HepG2 (cell line): ENCODE measurements around the gene RNU5B-1. TPM values are rescaled to one million over a fixed set of nuclear protein-coding genes. Genes with fewer than 3 reads are reported as not detected.

Experiments used
- AFF4 ChIP-seq: sonication (generic); formaldehyde crosslinking; IDR thresholded peaks from 2 replicates; pipeline ENCODE4 v1.4.0; 2020; ENCODE audit warnings: missing genetic modification reagents
- CENPX ChIP-seq: sonication (generic); formaldehyde crosslinking; IDR thresholded peaks from 2 replicates; pipeline ENCODE4 v1.9.0; 2021; ENCODE audit warnings: mild to moderate bottlenecking, missing genetic modification reagents, moderate library complexity
- EHMT2 ChIP-seq: fragments of 200-600 bp; sonication (generic); IDR thresholded peaks from 2 replicates; pipeline ENCODE4 v1.7.0; 2017; ENCODE audit warnings: antibody characterized with exemption, low read depth, low read length, borderline replicate concordance
- HIC2 ChIP-seq: sonication (generic); formaldehyde crosslinking; IDR thresholded peaks from 2 replicates; pipeline ENCODE4 v1.9.0; 2022; ENCODE audit warnings: low read depth, missing genetic modification reagents
- HMG20A ChIP-seq: IDR thresholded peaks from 2 replicates; pipeline ENCODE4 v1.6.1; 2016; ENCODE audit warnings: borderline replicate concordance
- HMGA1 ChIP-seq: sonication (generic); formaldehyde crosslinking; conservative IDR thresholded peaks from 2 replicates; pipeline ENCODE4 v1.4.0; 2020; ENCODE audit warnings: missing genetic modification reagents
- HNF4A ChIP-seq: sonication (generic); formaldehyde crosslinking; IDR thresholded peaks from 2 replicates; pipeline ENCODE4 v1.4.0; 2020; ENCODE audit warnings: missing genetic modification reagents
- KDM2A ChIP-seq: sonication (generic); formaldehyde crosslinking; IDR thresholded peaks from 2 replicates; pipeline ENCODE4 v1.4.0; 2020; ENCODE audit warnings: low read depth, missing genetic modification reagents, borderline replicate concordance
- MEIS2 ChIP-seq: sonication (generic); formaldehyde crosslinking; IDR thresholded peaks from 2 replicates; pipeline ENCODE4 v1.9.0; 2021; ENCODE audit warnings: mild to moderate bottlenecking, missing genetic modification reagents
- RERE ChIP-seq: IDR thresholded peaks from 2 replicates; pipeline ENCODE4 v1.6.1; 2016; ENCODE audit warnings: low read depth, missing genetic modification reagents, missing compliant biosample characterization
- REXO4 ChIP-seq: sonication (generic); formaldehyde crosslinking; IDR thresholded peaks from 2 replicates; pipeline ENCODE4 v1.8.0; 2022; ENCODE audit warnings: missing genetic modification reagents, mild to moderate bottlenecking, borderline replicate concordance
- RFX5 ChIP-seq: IDR thresholded peaks from 2 replicates; pipeline ENCODE4 v1.6.1; 2011; ENCODE audit warnings: low read depth, low read length, improper control_type of control experiment
- TP53 ChIP-seq: sonication (generic); formaldehyde crosslinking; conservative IDR thresholded peaks from 2 replicates; pipeline ENCODE4 v1.4.0; 2020; ENCODE audit warnings: missing genetic modification reagents
- XRCC5 ChIP-seq: fragments of 200-400 bp; formaldehyde crosslinking; optimal IDR thresholded peaks from 2 replicates; pipeline ENCODE3; 2017; ENCODE audit warnings: mild to moderate bottlenecking, low read length
- ZFP37 ChIP-seq: sonication (generic); formaldehyde crosslinking; IDR thresholded peaks from 2 replicates; pipeline ENCODE4 v1.4.0; 2020; ENCODE audit warnings: missing genetic modification reagents, borderline replicate concordance
- ZNF343 ChIP-seq: sonication (generic); formaldehyde crosslinking; IDR thresholded peaks from 2 replicates; pipeline ENCODE4 v1.4.0; 2020; ENCODE audit warnings: mild to moderate bottlenecking, missing genetic modification reagents
- ZNF430 ChIP-seq: sonication (generic); formaldehyde crosslinking; IDR thresholded peaks from 2 replicates; pipeline ENCODE4 v1.9.0; 2021; ENCODE audit warnings: mild to moderate bottlenecking, missing genetic modification reagents
- ZNF788 ChIP-seq: sonication (generic); formaldehyde crosslinking; IDR thresholded peaks from 2 replicates; pipeline ENCODE4 v1.5.0; 2020; ENCODE audit warnings: mild to moderate bottlenecking, missing genetic modification reagents, borderline replicate concordance
- ZSCAN31 ChIP-seq: sonication (generic); formaldehyde crosslinking; IDR thresholded peaks from 2 replicates; pipeline ENCODE4 v1.5.0; 2020; ENCODE audit warnings: low read depth, mild to moderate bottlenecking, missing genetic modification reagents
- polyA plus RNA-seq, 8 experiments: library from polyadenylated mRNA; depleted of rRNA in 3 of 8; stranded (reverse) in 7 of 8; unstranded in 1 of 8; fragments of >200 nt; fragmentation: Illumina TruSeq in 4 of 8; extraction: Trizol in 4 of 8; gene quantifications; 2 replicates each; pipeline versions ENCODE4 v1.2.1 to v1.2.3, GENCODE V29; 2011 to 2016; ENCODE audit warnings: low read depth in 4 of 8, missing spikeins in 1 of 8, mixed read lengths in 1 of 8; ENCODE audit not compliant: insufficient read depth in 1 of 8
- total RNA-seq, 5 experiments: library from RNA; depleted of rRNA; stranded (reverse); fragments of >200 nt; fragmentation: Illumina TruSeq; extraction: Trizol; gene quantifications; 2 replicates each; pipeline ENCODE4 v1.2.3, GENCODE V29; 2016; ENCODE audit warnings: low read depth in 1 of 5

Gene RNU5B-1
- total and polyA plus RNA-seq, 2 of the 13 experiments (the other 11 are each of a cell fraction or from before 2014, with no cell fraction given) = 1,646 TPM; not detected in 1

- no peak for TF ChIP-seq HIC2 (CRISPR knock-in tag)
- TF ChIP-seq HNF4A (CRISPR knock-in tag) = peak; percentile 20; the same call in 1 of the 2 replicates
- no peak for TF ChIP-seq HMGA1 (CRISPR knock-in tag)
- peak; percentile 54; the same call in 1 of the 2 replicates for TF ChIP-seq ZNF430 (CRISPR knock-in tag)
- peak; percentile 43 for TF ChIP-seq KDM2A (CRISPR knock-in tag)
- TF ChIP-seq RERE (CRISPR knock-in tag) = peak; percentile 46; the same call in 1 of the 2 replicates
- peak; percentile 54 for TF ChIP-seq XRCC5
- TF ChIP-seq HMG20A (CRISPR knock-in tag) = peak; percentile 36; the same call in 1 of the 2 replicates
- no peak for TF ChIP-seq EHMT2
- no peak; the same call in 1 of the 2 replicates for TF ChIP-seq ZNF788 (CRISPR knock-in tag)
- no peak for TF ChIP-seq RFX5
- no peak for TF ChIP-seq MEIS2 (CRISPR knock-in tag)
- TF ChIP-seq CENPX (CRISPR knock-in tag) = no peak
- 0 out of 2 replicates have a peak, but pooled peaks have one; percentile 21 for TF ChIP-seq ZFP37
- 0 out of 2 replicates have a peak, but pooled peaks have one; percentile 51 for TF ChIP-seq ZNF343
- TF ChIP-seq ZSCAN31 (CRISPR knock-in tag) = no peak
- no peak for TF ChIP-seq REXO4 (CRISPR knock-in tag)
- TF ChIP-seq TP53 (CRISPR knock-in tag) = no peak; the same call in 1 of the 2 replicates
- peak; percentile 98 for TF ChIP-seq AFF4
Measured at GRCh38 chr15:65304381-65305149, at the start of gene RNU5B-1 (continued).
